OCI-LY1 (cell line): ENCODE data around the gene HNRNPK.

Experiments
- H2AFZ ChIP-seq: fragments of 200-600 bp; sonication (generic), shearing (Covaris generic); 2 replicates; pipeline ENCODE4 v1.6.0; 2014; ENCODE audit warnings: antibody characterized with exemption, mild to moderate bottlenecking, low read length
- H3F3A ChIP-seq: fragments of 200-600 bp; sonication (generic), shearing (Covaris generic); 2 replicates; pipeline ENCODE4 v1.6.0; 2014; ENCODE audit warnings: mild to moderate bottlenecking, antibody characterized with exemption, low read length, moderate library complexity; ENCODE audit not compliant: insufficient read depth
- H3K27ac ChIP-seq: fragments of 200-600 bp; sonication (generic); 2 replicates; pipeline ENCODE4 v1.5.1; 2014; ENCODE audit warnings: low read length, mixed run types, mild to moderate bottlenecking, low read depth; ENCODE audit not compliant: poor library complexity, severe bottlenecking
- H3K27me3 ChIP-seq: fragments of 200-600 bp; sonication (generic); 2 replicates; pipeline ENCODE4 v1.6.0; 2014; ENCODE audit warnings: antibody characterized with exemption, mild to moderate bottlenecking, low read length, moderate library complexity; ENCODE audit not compliant: insufficient read depth
- H3K36me3 ChIP-seq: fragments of 200-600 bp; sonication (generic); 2 replicates; pipeline ENCODE4 v1.6.1; 2014; ENCODE audit warnings: mild to moderate bottlenecking, antibody characterized with exemption, low read length, moderate library complexity, mixed read lengths; ENCODE audit not compliant: insufficient read depth
- H3K4me1 ChIP-seq: fragments of 200-600 bp; sonication (generic); 2 replicates; pipeline ENCODE4 v1.5.1; 2014; ENCODE audit warnings: mild to moderate bottlenecking, low read length, moderate library complexity; ENCODE audit not compliant: insufficient read depth, severe bottlenecking
- H3K4me2 ChIP-seq: fragments of 200-600 bp; sonication (generic), shearing (Covaris generic); 2 replicates; pipeline ENCODE4 v1.6.1; 2014; ENCODE audit warnings: low read length
- H3K4me3 ChIP-seq: fragments of 200-600 bp; sonication (generic); 2 replicates; pipeline ENCODE4 v1.5.1; 2014; ENCODE audit warnings: low read length, low read depth, mild to moderate bottlenecking, mixed read lengths; ENCODE audit not compliant: poor library complexity, severe bottlenecking
- H3K79me2 ChIP-seq: fragments of 200-600 bp; shearing (Covaris generic); 2 replicates; pipeline ENCODE4 v1.6.1; 2016; ENCODE audit warnings: mixed run types, low read length, mixed read lengths; ENCODE audit not compliant: insufficient read depth
- H3K9ac ChIP-seq: fragments of 200-600 bp; sonication (generic), shearing (Covaris generic); 2 replicates; pipeline ENCODE4 v1.6.1; 2014; ENCODE audit warnings: mild to moderate bottlenecking, low read length, mixed read lengths
- H3K9me2 ChIP-seq: fragments of 200-600 bp; sonication (generic), shearing (Covaris generic); 2 replicates; pipeline ENCODE4 v1.6.1; 2014; ENCODE audit warnings: low read depth, mild to moderate bottlenecking, low read length, mixed read lengths
- H3K9me3 ChIP-seq: fragments of 200-600 bp; shearing (Covaris generic); 2 replicates; pipeline ENCODE4 v1.6.1; 2014; ENCODE audit warnings: low read length, mixed read lengths
- H4K20me1 ChIP-seq: fragments of 200-600 bp; sonication (generic), shearing (Covaris generic); 2 replicates; pipeline ENCODE4 v1.6.0; 2016; ENCODE audit warnings: mild to moderate bottlenecking, low read length; ENCODE audit not compliant: insufficient read depth
- EZH2 ChIP-seq: fragments of 200-600 bp; sonication (generic), shearing (Covaris generic); IDR thresholded peaks from 2 replicates; pipeline ENCODE4 v1.8.0; 2017; ENCODE audit warnings: borderline replicate concordance, mixed run types, mild to moderate bottlenecking, antibody characterized with exemption, low read length, moderate library complexity, mixed read lengths
- TF ChIP-seq, protein P1 (sequence below): fragments of 200-600 bp; sonication (generic), shearing (Covaris generic); IDR thresholded peaks from 2 replicates; pipeline ENCODE4 v1.5.1; 2017; ENCODE audit warnings: mild to moderate bottlenecking, antibody characterized with exemption, low read length, moderate library complexity, mixed read lengths

The HNRNPK gene

GRCh38 chr9:83978992-83979811, 813 bp downstream of the HNRNPK start:
- H3K27ac ChIP-seq: peak overlapping the region; percentile 83
- peaks cover 57% of the 10 kb centered on the region for H3K36me3 ChIP-seq
- no peaks in the 10 kb centered on the region for H3K9me3 ChIP-seq
- peak overlapping the region; percentile 73 for H3K4me3 ChIP-seq
- peak overlapping the region; percentile 88 for H3K9ac ChIP-seq
- H3K27me3 ChIP-seq: no peaks in the 10 kb centered on the region
- peak overlapping the region; percentile 90 for H3K4me2 ChIP-seq
- H3K9me2 ChIP-seq: no peaks in the 10 kb centered on the region
- no peak for TF ChIP-seq EZH2
- TF ChIP-seq, protein P1, sequence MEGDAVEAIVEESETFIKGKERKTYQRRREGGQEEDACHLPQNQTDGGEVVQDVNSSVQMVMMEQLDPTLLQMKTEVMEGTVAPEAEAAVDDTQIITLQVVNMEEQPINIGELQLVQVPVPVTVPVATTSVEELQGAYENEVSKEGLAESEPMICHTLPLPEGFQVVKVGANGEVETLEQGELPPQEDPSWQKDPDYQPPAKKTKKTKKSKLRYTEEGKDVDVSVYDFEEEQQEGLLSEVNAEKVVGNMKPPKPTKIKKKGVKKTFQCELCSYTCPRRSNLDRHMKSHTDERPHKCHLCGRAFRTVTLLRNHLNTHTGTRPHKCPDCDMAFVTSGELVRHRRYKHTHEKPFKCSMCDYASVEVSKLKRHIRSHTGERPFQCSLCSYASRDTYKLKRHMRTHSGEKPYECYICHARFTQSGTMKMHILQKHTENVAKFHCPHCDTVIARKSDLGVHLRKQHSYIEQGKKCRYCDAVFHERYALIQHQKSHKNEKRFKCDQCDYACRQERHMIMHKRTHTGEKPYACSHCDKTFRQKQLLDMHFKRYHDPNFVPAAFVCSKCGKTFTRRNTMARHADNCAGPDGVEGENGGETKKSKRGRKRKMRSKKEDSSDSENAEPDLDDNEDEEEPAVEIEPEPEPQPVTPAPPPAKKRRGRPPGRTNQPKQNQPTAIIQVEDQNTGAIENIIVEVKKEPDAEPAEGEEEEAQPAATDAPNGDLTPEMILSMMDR: no peak
- no peak overlapping the region for H2AFZ ChIP-seq
- H3K79me2 ChIP-seq: peaks cover 91% of the 10 kb centered on the region
- peaks cover 4% of the 10 kb centered on the region; the same call in 1 of the 2 replicates for H3F3A ChIP-seq
- peaks cover 35% of the 10 kb centered on the region for H3K4me1 ChIP-seq
- H4K20me1 ChIP-seq: peaks cover 15% of the 10 kb centered on the region

DNA sequence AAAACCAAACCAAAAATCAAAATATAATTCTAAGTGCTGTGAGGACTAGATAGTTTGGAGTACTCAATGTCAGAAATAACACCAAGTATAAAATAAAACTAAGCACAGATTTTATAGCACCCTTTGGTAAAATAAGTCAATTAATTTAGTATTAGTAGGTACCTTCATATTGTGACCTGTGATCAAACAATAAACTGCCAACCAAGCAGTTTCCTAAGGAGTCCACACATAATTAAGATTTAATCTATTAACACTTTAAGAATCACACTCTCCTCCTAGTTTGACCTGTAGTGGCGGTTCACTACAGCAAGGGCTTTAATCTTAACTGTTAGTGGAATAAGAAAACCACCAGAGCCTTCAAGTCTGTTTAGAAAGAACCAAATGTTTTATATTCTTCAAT, 2.8 kb downstream of the HNRNPK start:
- Histone ChIP-seq H3K27me3 (no peaks in the 10 kb centered on the region), H3K9ac (no peak overlapping the region), H3K79me2 (peaks cover 70% of the 10 kb centered on the region), H3F3A (peaks cover 14% of the 10 kb centered on the region), H2AFZ (no peak overlapping the region), H3K4me3 (no peak overlapping the region), H3K9me2 (no peaks in the 10 kb centered on the region), H3K9me3 (no peaks in the 10 kb centered on the region), H4K20me1 (peaks cover 19% of the 10 kb centered on the region), H3K36me3 (peaks cover 78% of the 10 kb centered on the region), H3K4me2 (peak overlapping the region; percentile 90; the same call in 1 of the 2 replicates), H3K27ac (no peak overlapping the region), H3K4me1 (peaks cover 18% of the 10 kb centered on the region)
- TF ChIP-seq, protein P1: no peak
- TF ChIP-seq EZH2: no peak

DNA sequence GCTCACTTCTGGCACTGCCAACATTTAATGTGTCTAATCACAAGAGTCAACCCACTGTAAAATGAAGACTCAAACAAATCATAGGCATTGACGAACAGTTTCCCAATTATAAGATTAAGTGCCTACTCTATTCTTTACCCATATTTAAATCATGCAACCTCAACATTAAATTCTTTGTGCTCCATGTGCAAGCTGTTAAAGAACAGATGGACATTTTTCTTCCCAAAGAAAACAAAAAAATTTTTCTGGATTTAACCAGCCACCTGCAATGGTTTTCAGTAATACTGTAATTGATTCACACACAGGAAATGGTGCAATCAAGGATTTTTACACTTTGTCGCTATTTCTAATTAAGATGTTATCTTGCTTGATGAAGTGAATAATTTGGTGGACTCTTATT, 3.6 kb downstream of the HNRNPK start:
- peaks cover 86% of the 10 kb centered on the region for H3K36me3 ChIP-seq
- no peaks in the 10 kb centered on the region for H3K9me2 ChIP-seq
- peaks cover 62% of the 10 kb centered on the region for H3K79me2 ChIP-seq
- peaks cover 18% of the 10 kb centered on the region for H3K4me1 ChIP-seq
- peaks cover 14% of the 10 kb centered on the region for H3F3A ChIP-seq
- no peak overlapping the region for H3K4me2 ChIP-seq
- H3K27ac ChIP-seq: no peak overlapping the region
- TF ChIP-seq, protein P1: no peak
- no peak for TF ChIP-seq EZH2
- H2AFZ ChIP-seq: no peak overlapping the region
- no peaks in the 10 kb centered on the region for H3K9me3 ChIP-seq
- H3K27me3 ChIP-seq: no peaks in the 10 kb centered on the region
- H3K4me3 ChIP-seq: no peak overlapping the region
- H3K9ac ChIP-seq: no peak overlapping the region
- H4K20me1 ChIP-seq: peaks cover 20% of the 10 kb centered on the region
